ENCODE data around the gene LRBA.

Gene LRBA

DNA sequence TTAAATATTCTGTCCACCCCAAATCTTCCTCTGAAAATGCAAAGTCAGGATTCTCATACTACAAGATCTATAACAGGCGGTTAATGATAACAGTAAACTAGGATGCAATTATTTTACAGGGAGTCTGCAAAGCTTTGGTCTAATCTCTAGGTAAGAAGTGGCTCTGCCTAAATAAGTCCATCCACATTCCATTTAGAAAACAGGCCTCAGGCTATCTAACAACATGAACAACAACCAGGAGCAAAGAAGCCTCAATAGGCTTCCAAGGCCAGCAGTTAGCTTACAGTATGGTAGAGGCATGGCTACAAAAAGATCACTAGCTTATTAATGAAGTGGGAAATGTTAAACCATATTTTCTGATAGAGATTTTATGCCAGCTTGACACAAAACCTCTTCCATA is 426.8 kb downstream of the LRBA start:
- no peak for DNase-seq (ENCODE audit: low spot score)

DNA sequence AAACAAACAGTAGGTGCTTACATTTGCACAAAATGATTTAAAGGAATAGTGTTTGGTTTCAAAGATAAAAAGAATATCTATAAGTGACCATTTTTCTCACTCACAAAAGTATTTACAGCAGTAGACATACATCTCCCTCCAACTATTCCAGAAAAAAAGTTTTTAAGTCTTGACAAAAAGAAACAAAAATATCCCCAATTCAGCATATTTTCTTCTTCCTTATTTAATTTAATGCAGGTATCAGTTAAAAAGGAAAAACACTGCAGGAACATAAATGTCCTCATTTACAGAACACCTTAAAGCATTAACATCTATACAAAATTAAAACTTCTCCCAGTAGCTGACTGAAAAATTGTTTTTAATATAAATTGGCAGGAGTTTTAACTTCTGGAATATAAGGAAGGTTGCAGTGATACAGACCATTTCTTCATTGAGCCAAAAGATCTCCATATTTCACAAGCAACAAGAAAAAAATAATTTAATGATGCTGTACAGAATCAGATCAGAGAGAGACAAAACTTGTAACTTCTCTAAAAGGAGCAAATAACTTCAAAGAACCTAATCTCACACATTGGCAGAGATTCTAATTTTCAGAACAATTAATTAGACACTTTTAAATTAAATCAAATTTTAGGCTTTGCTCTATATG is 428.8 kb downstream of the LRBA start:
- DNase-seq (ENCODE audit: low spot score): no peak

DNA sequence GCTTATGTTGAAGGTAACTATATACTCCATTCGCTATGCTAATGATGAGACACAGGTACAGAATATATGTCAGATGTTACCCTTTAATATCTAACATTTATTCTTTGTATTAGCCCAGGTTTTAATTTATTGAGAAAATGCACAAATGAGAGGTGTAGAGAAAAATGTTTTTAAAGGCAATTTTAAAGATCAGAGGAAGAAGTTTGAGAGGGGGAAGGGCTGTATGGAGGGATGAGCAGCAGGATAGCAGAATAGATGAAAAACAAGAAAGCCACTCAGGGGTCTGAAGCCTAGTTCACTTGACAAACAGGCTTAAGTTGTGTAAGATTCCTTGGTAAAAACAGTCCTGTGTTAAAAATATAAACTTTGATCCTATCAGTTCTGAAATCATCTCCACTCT is 429.5 kb downstream of the LRBA start:
- DNase-seq (ENCODE audit: low spot score): no peak

DNA sequence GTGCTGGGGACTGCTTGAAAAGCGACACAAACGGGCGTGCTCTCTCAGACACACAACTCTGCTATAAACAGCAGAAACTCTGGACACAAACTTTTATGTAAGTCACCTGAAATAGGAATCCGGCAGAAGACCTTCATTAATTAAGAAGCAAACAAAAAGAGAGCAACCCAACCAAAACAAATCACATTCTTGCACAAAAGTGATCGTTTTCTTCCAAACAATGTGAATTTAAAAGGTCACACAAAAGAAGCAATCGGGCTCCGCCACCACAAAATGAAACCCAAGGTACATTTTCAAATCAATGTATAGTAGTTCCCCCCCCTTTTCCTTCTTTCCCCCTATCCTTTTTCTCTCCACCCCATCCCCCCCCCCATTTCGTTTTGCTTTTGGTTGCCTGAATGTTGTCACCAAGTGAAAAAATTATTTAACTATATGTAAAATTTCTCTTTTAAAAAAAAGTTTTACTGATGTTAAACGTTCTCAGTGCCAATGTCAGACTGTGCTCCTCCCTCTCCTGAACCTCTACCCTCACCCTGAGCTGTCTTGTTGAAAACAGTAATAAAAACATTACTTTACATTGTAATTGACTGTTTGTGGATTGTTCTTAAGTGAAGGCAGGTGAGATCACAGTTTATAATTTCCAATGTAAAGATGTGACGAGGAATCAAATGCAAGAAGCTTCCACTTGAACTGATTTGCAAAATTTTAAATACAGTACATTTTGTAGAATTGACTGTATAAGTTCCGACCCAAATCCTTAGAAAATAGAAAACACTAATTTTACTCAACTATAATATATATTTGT is 430.8 kb downstream of the LRBA start:
- no peak for DNase-seq (ENCODE audit: low spot score)

DNA sequence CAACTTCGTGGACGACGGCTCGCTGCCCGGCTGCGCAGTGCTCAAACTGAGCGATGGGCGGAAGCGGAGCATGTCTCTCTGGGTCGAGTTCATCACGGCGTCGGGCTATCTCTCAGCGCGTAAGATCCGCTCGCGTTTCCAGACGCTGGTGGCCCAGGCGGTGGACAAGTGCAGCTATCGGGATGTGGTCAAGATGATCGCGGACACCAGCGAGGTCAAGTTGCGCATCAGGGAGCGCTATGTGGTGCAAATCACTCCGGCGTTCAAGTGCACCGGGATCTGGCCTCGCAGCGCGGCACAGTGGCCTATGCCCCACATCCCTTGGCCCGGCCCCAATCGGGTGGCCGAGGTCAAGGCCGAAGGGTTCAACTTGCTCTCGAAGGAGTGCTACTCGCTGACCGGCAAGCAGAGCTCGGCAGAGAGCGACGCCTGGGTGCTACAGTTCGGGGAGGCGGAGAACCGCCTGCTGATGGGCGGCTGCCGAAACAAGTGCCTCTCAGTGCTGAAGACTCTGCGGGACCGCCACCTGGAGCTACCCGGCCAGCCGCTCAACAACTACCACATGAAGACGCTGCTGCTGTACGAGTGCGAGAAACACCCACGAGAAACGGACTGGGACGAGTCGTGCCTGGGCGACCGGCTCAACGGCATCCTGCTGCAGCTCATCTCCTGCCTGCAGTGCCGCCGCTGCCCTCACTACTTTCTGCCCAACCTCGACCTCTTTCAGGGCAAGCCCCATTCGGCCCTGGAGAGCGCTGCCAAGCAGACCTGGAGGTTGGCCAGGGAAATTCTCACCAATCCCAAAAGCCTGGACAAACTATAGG is 431.6 kb downstream of the LRBA start:
- no peak for DNase-seq (ENCODE audit: low spot score)

DNA sequence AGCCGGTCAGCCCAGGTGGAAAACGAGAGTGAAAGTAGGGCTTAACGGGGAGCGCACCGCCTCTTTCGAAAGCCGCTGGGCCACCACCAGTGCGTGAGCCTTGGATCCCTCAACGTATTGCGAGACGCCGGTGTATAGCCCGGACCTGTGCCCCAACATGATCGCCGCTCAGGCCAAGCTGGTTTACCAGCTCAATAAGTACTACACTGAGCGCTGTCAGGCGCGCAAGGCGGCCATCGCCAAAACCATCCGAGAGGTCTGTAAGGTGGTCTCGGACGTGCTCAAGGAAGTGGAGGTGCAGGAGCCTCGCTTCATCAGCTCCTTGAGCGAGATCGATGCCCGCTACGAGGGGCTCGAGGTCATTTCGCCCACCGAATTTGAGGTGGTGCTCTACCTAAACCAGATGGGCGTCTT is 432.2 kb downstream of the LRBA start:
- no peak for DNase-seq (ENCODE audit: low spot score)

DNA sequence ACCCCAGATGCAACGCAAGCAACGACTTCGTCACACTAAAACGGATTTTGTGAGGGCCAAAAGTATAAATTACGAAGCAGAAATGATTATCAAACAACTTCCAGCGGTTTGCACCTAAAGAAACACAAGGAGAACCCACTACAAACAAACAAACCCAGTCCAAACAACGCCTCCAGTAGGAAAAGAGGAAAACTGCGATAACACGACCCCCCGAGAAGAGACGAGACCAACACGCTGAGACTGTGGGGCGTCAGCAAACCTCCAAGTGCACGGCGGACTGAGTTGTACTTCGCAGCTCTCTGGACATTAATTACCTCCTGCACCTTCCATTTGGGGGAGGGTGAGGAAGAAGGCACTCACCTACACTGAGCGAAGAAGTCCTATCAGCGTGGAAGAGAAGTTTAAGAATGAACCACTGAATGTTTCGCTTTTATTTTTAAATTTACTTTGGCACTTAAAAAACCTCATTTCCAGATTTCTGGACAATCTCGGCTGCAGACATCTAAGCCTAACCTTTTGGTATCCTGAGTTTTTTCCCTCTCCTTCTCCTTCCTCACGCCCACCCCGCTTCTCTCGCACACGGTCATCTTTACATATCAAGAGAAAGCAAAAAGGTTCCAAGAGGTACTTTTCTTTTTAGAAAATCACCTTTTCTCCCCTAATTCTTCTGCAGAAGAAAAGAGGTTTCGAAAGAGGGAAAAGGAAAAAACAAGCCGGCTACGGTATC is 432.8 kb downstream of the LRBA start, which contains the start of gene MAB21L2:
TSS of gene MAB21L2 (plus strand) at position 6 of the 727 bp plus-strand sequence. CDS start 879 bp downstream, outside the sequence.
- no peak for DNase-seq (ENCODE audit: low spot score)

DNA sequence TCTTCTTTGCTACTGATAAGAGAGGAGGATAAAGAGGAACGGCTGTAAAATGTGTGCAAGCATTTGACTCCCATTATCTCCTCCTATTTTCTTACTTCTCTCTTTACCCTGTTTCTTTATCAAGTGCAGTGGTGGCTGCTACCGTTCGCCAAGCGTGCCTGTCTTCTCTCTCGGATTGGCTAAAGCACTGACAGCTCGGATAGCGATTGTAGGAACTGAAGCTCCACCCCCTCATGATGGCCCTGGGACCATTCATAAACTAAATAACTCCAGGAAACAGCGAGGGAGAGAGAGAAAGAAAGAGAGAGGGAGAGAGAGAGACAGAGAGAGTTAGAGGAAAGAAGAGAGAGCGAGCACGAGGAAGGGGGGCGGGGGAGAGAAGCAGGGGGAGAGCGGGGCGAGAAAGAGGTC is 433.4 kb downstream of the LRBA start:
- no peak for DNase-seq (ENCODE audit: low spot score)

DNA sequence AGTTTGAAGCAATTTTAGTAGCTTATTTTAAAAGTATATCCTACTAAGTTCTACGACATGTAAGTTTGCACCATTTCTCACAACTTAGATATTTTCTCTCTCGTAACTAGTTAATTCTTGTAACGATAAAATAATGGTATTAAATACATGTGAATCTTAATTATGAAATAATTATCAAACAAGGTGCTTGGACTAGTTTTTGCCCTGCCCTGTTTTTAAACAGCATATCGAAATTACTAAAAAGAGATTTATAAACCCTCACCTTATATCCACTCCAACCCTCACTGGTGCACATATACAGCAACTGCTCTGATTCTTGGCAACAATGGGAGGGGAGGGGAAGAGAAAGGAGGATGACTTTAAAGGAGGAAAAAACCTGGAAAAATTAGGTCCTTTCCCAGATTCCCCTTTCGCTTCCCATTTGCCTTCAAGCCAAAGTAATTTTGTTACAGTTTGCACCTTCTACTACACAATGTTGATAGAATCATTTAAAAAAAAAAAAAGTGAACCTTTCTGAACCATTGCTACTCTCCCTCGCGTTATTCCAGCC is 434.0 kb downstream of the LRBA start:
- no peak for DNase-seq (ENCODE audit: low spot score)

DNA sequence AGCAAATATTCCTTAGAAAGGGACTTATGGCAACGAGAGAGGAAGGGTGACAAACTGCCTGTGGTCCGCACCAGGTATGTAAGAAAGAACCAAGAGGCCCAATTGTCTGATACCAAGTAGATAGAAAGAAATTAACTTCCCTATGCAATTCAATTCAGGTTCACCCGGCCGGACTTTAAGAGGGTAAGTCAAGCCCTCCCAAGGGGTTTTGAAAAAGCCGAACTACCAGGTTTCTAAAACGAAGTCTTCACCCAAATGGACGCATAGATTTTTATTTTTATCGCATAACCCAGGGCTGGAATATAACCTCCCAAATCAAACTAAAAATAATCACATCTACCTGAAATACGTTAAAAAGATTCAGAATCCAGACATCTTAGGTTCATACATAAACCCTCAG is 434.8 kb downstream of the LRBA start:
- DNase-seq (ENCODE audit: low spot score): no peak

DNA sequence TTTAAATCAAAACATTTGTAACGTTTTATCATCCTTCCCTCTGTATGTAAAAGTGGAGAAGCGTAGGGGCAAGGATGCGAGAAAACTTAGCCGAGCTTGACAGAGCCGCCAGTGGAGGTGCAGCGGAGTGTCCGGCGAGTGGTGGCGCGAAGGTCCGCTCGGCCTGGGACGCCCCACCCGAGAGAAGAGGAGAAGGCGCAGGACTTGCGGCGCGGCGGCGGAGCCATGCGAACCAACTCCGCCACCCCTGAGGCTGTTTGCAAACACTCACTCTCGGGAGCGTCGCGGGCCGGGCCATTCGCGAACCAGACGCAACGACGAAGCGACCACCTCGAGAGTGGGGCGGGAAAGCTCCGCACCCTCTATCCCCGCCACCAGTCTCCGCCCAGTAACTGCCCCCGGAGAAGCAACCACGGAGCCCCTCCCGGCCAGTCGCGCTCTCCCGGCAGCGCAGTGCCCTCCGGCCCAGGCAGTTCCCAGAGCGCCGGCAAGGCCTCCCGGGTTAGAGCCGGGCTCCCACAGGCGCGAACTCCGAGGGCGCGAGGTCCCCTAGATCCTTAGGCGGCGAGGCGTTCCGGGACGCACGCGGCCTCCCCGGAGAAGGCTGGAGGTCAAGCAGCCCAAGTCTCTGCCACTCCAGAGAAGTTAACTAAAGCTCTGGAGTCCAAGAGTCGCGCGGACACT is 435.4 kb downstream of the LRBA start:
- no peak for DNase-seq (ENCODE audit: low spot score)

DNA sequence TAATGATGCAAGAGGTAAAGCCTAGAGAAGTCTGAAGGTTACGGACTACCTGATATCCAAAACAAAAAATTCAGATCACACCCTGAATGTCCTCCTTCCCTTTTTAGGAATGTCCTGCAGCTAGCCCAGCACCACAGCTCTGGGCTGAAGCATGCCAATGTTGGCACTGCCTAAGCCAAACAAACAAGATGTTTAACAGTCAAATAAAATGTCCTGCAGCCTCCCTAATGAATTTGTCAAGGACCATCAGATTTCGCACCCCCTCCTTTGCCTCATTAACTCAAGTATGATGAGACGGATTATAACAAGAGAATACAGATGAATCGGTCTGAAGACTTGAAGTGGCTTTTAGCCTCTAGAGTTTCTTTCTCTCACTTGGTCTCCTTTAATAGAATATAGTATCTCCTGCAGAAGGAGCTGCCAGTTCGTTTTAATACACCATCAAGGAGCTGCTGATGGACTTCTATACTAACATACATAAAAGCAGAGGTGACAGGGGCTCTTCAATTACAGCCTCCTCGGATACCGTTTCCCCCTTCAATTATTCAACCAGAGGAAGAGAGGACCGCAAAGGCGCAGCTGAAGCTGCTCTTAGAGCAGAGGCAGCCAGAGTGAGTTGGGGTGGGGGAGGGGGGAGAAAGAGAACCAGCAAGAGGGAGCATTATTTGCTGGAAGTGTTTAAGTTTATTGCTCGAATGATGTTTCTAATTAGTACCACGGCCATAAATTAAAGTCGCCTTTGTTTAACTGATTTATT is 436.2 kb downstream of the LRBA start:
- DNase-seq (ENCODE audit: low spot score): no peak

DNA sequence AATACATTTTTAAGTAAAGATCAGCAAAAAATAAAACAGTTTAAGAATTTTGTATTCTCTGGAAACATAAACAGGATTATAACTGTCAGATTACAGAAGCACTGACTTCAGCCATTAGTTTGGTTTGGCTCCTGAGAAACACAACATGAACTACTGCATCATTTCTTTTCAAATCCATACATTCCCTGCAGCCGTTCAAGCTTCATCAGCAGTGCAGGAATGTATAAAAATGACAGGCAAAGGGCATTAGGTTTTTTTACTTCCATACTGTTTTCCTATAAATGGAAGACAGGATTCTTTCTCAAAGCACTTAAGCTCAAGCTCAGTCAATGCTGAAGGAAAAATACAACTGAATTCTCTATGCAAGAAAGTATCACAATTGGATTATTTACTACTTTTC is 437.3 kb downstream of the LRBA start:
- DNase-seq (ENCODE audit: low spot score): no peak

DNA sequence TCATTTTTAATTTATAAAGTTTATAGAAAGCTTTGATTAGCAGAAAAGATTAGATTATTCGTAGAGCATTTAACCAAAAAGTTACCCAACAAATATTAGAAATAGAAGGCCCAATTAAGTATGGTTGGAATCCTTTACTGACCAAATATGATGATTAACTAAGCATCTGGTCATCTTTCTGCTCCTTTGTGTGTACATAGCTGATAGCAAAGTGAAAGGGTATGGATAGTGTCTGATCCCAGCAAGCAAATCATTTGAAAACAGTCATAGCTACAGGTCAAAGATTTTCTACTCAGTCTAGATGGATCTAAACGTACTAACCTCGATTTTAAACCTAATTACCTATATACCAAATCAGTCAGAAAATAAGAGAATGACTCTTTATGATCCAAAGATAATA is 440.4 kb downstream of the LRBA start:
- DNase-seq (ENCODE audit: low spot score): no peak

DNA sequence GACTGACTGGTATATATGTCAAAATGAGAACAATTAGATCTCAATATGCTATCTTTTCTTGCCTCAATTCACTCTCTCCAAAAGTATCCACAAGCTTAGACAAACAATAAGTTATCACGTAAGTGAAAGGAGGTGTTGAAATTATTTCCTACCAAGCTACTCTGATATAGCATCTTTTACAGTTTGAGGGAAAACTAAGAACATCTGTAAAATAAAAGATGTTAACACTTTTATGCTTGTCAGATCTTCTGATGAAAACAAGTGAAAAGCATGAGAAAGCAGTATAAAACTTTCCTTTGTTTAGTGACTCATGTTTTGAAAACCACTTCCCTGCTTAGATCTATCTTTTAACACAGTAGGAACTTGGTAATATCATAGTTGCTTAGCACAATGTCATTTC is 441.6 kb downstream of the LRBA start:
- no peak for DNase-seq (ENCODE audit: low spot score)

DNA sequence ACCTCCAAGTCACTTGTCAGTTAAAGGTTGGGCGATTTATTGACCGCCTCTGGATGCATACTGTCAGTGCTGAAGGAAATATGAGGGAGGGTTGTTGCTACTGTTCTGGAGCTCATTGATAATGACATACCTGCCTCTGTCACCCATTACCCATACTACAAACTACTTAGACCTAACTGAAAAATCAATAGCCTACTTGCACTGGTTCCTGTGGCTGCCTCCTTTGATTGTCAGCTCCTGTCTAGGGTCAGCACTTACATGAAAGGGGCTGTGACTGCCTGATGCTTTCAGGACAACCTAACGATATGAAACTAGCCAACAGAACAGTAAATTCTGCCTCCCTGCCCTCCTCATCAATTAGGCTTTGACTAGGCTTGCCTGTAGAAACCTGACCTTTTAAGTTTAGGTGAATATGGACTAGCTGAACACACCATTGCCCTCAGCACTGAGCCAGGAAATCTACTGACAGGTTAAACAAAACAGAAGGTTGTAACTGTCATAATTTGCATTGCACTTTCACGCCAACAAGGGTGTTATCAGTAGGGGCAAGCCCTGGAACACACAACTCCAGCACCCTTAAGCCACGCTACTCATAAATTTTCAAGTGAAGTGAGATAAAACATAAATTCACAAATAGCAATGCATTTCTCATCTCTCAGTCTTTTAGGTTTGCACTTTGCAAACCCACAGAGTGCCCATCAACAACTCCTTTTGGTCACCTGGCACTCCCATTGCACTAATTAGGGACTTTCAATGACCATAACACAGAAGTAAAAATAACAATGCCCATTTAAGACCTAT is 442.2 kb downstream of the LRBA start:
- no peak for DNase-seq (ENCODE audit: low spot score)

DNA sequence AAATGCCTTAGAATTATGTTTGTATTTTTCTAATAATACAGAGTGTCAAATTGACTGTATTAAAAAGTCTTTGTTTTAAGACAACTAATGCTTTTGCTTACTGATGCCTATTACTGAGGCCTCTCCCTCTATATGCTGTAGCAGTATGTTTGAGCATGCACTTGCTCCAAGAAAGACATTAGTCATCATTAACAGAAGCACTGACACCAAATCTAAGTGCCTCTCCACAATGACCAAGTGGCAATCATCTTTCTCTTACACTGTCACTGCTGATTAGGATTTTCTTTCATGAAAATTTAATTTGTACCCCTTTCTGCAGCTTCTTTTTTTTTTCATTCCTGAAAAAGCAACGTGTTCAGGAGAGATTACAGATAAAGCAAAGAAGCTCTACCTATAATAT is 444.2 kb downstream of the LRBA start:
- no peak for DNase-seq (ENCODE audit: low spot score)

DNA sequence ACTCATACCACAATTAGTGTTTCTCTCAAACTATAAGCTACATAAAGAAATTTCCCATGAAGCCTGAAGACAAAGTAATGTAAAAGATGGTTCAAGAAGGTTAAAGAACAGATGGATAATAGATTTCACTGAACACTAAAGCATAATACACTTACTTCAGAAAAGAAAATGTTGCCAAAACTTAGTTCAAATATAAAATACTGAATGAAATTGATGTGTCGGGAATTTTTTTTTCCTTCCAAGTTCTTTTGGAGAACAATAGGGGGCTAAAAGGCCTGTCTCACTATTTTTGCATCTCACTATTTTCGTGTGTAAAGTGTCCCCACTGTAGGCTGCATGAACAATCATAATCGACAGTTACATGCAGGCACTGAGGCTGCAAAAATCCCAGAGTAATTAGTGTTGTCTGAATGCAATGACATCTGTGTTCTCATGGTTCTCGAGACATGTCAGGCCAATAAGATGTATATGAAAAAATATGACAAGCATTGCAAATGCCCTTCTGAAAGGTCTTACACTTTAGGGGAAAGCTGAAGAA is 445.0 kb downstream of the LRBA start:
- DNase-seq (ENCODE audit: low spot score): no peak

DNA sequence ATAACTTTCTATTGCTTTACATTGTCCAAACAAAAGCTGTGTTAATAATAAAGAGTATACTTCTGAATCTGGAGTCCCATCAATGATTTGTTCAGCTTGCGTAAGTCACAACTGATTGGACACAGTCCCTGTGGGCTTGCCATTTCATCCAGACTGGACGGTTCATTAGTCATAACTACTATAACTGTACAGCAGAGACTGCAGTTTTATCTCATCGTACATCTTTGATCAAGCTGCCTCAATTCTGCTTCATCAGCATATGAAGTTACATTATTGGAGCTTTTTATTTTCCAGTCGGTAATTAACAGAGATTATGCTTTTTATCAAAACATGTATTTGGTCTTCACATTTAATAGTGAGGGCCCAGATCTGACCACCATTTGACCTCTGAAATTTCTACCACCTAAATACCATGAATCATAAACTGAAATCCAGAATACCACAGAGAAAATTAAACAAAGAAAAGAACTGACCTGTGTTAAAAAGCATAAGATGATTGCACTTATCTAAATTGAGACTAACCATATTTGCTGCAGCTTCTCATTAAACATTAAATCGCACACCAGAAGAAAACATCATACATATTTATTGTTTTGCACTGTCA is 445.6 kb downstream of the LRBA start:
- no peak for DNase-seq (ENCODE audit: low spot score)

All from CD4-positive, alpha-beta T cell treated with Interleukin-2 at 100 ng/mL for 4 hours (primary cell).